Hepatocyte (in vitro differentiated cells): ENCODE measurements around the gene FOSL2. TPM values are rescaled to one million over a fixed set of nuclear protein-coding genes. Genes with fewer than 3 reads are reported as not detected.

Experiments
- DNase-seq: peaks from one replicate; pipeline ENCODE4 v3.0.0-alpha.2; 2016; ENCODE audit warnings: low spot score
- H2AFZ ChIP-seq: fragments of 200-600 bp; sonication (generic); 2 replicates; pipeline ENCODE4 v1.6.0; 2016; ENCODE audit warnings: antibody characterized with exemption, mild to moderate bottlenecking
- H3K27ac ChIP-seq: fragments of 200-600 bp; sonication (generic); 2 replicates; pipeline ENCODE4 v1.5.1; 2016; ENCODE audit warnings: mild to moderate bottlenecking
- H3K27me3 ChIP-seq: fragments of 200-600 bp; sonication (generic); 2 replicates; pipeline ENCODE4 v1.6.1; 2016
- H3K36me3 ChIP-seq: fragments of 200-600 bp; sonication (generic); replicated peaks from 2 replicates; pipeline ENCODE4 v1.5.1; 2016; ENCODE audit warnings: low read depth; ENCODE audit not compliant: insufficient read depth
- H3K4me1 ChIP-seq: fragments of 200-600 bp; sonication (generic); 2 replicates; pipeline ENCODE4 v1.5.1; 2016; ENCODE audit warnings: mild to moderate bottlenecking, moderate library complexity; ENCODE audit not compliant: insufficient read depth
- H3K4me2 ChIP-seq: fragments of 200-600 bp; sonication (generic); 2 replicates; pipeline ENCODE4 v1.6.0; 2016
- H3K4me3 ChIP-seq: fragments of 200-600 bp; sonication (generic); 2 replicates; pipeline ENCODE4 v1.5.1; 2016; ENCODE audit warnings: mild to moderate bottlenecking
- H3K79me2 ChIP-seq: fragments of 200-600 bp; sonication (generic); 2 replicates; pipeline ENCODE4 v1.6.0; 2017; ENCODE audit warnings: mild to moderate bottlenecking
- H3K9me2 ChIP-seq: fragments of 200-600 bp; sonication (generic); replicated peaks from 2 replicates; pipeline ENCODE4 v1.6.0; 2017; ENCODE audit warnings: mild to moderate bottlenecking; ENCODE audit not compliant: insufficient read depth
- H3K9me3 ChIP-seq: fragments of 200-600 bp; sonication (generic); 2 replicates; pipeline ENCODE4 v1.5.1; 2016; ENCODE audit warnings: low read depth, mild to moderate bottlenecking
- H4K20me1 ChIP-seq: fragments of 200-600 bp; sonication (generic); 2 replicates; pipeline ENCODE4 v1.6.0; 2016; ENCODE audit warnings: mild to moderate bottlenecking; ENCODE audit not compliant: insufficient read depth, poor library complexity, severe bottlenecking
- CTCF ChIP-seq: fragments of 200-600 bp; sonication (generic); IDR thresholded peaks from 2 replicates; pipeline ENCODE4 v1.5.1; 2016; ENCODE audit warnings: antibody characterized with exemption, mild to moderate bottlenecking; ENCODE audit not compliant: poor library complexity
- EZH2 ChIP-seq: fragments of 200-600 bp; sonication (generic); IDR thresholded peaks from 2 replicates; pipeline ENCODE4 v1.6.1; 2016; ENCODE audit warnings: antibody characterized with exemption, mild to moderate bottlenecking, borderline replicate concordance
- EZH2phosphoT487 ChIP-seq: fragments of 200-600 bp; sonication (generic); IDR thresholded peaks from one replicate; pipeline ENCODE4 v1.6.1; 2018; ENCODE audit warnings: antibody characterized with exemption, mild to moderate bottlenecking, low read depth, moderate library complexity; ENCODE audit not compliant: unreplicated experiment, severe bottlenecking
- WGBS: methylation state at CpG from one replicate; pipeline ENCODE4 v1.1.6; 2016; ENCODE audit warnings: low lambda C conversion rate; ENCODE audit errors: missing lambda C conversion rate; 5-methylcytosine and 5-hydroxymethylcytosine counted together
- polyA plus RNA-seq: library from polyadenylated mRNA; unstranded; fragments of >200 nt; fragmentation: Nextera tagmentation; extraction: Ambion mirVana; gene quantifications from 2 replicates; pipeline ENCODE4 v1.2.1, GENCODE V29; 2016
- total RNA-seq: library from RNA; depleted of rRNA; stranded (reverse); fragments of >200 nt; gene quantifications from 2 replicates; pipeline ENCODE4 v1.2.3, GENCODE V29; 2014

Gene FOSL2
- total and polyA plus RNA-seq, 2 experiments from 2014 or later: 91.1 to 148 TPM

- H3K79me2 ChIP-seq: no peaks in the 10 kb centered on the region
- no peak overlapping the region for H2AFZ ChIP-seq
- WGBS: 96% methylated on average over 3 of the region's 3 CpGs
- no peaks in the 10 kb centered on the region for H3K27me3 ChIP-seq
- no peaks in the 10 kb centered on the region for H3K9me2 ChIP-seq
- TF ChIP-seq EZH2phosphoT487: no peak
- no peak for TF ChIP-seq EZH2
- TF ChIP-seq CTCF: no peak
- H3K9me3 ChIP-seq: peaks cover 7% of the 10 kb centered on the region
- H3K4me1 ChIP-seq: no peaks in the 10 kb centered on the region
- no peak overlapping the region for H3K27ac ChIP-seq
- no peaks in the 10 kb centered on the region for H4K20me1 ChIP-seq
- no peak for DNase-seq
- no peak overlapping the region for H3K4me3 ChIP-seq
- no peak overlapping the region for H3K4me2 ChIP-seq
- no peaks in the 10 kb centered on the region for H3K36me3 ChIP-seq
Observed at GRCh38 chr2:28428486-28428885, 35.8 kb downstream of the FOSL2 start.

DNA sequence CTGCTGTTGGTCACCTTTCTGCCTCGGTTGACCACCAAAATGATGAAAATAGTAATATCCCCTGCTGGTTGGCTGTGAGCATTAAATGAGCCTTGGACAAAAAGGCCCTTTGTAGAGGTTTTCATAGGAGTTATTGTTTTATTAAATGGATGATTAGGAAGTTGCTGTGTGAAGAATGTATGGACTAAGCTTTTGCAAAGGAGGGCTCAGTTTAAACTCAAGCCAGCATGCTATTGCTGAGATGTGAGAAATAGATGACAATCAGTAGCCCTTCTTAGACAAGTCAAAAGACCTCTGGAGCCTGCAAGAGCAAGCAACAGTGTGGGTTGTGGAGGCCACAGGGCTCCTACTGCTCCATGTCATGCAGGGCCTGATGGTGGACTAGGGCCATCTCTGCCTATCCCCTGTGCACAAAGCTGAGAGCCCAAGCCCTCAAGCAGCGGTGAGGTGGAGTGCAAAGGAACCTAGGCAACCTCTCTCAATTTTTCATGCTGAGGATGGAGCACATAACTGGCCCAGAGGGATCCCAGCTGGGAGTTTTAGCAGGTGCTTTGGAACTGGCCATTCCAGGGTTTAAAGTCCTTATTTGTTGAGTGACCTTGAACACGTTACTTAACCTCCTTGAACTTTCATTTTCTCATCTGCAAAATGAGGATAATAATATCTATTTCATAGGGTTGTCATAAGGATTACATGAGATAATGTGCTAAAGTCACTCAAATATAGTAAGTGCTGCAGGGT lies 37.1 kb downstream of the FOSL2 start:
- H3K27ac ChIP-seq: no peak overlapping the region

DNA sequence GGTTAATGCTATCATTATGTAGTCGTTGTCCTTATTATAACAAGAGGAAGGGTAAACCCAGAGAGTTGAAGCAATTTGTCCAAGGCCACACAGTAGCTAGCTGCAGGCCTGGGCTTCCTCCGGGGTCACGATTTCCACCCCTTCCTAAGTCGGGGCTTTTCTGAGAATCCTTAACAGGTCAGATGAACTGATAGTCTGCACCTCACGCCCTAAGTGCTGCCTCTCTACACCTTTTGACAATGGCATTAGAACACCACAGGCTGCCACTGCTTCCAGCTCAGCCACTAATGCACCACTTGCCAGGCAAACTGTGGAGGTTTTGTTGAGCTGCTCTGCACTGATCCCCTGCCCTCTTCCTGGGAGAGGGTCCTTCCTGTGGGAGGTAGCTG lies 37.7 kb downstream of the FOSL2 start:
- Histone ChIP-seq H3K4me2 (no peak overlapping the region), H3K4me3 (no peak overlapping the region), H3K4me1 (peaks cover under 1% of the 10 kb centered on the region), H4K20me1 (no peaks in the 10 kb centered on the region), H2AFZ (no peak overlapping the region), H3K27me3 (no peaks in the 10 kb centered on the region), H3K27ac (no peak overlapping the region), H3K9me2 (no peaks in the 10 kb centered on the region), H3K36me3 (no peaks in the 10 kb centered on the region), H3K79me2 (no peaks in the 10 kb centered on the region), H3K9me3 (peaks cover 7% of the 10 kb centered on the region)
- TF ChIP-seq EZH2 (no peak), EZH2phosphoT487 (no peak), CTCF (no peak)
- no peak for DNase-seq
- 79% methylated on average over 5 of the region's 5 CpGs for WGBS

More for the DNA sequence above, 37.1 kb downstream of the FOSL2 start:
- Histone ChIP-seq H3K9me3 (peaks cover 7% of the 10 kb centered on the region), H3K36me3 (no peaks in the 10 kb centered on the region), H3K79me2 (no peaks in the 10 kb centered on the region), H2AFZ (no peak overlapping the region), H3K4me1 (no peaks in the 10 kb centered on the region), H3K27me3 (no peaks in the 10 kb centered on the region), H4K20me1 (no peaks in the 10 kb centered on the region), H3K4me2 (no peak overlapping the region), H3K4me3 (no peak overlapping the region), H3K9me2 (no peaks in the 10 kb centered on the region)
- TF ChIP-seq EZH2phosphoT487: no peak
- TF ChIP-seq CTCF: no peak
- WGBS: 80% methylated on average over 3 of the region's 3 CpGs
- DNase-seq: no peak
